Fibroblast of peridontal ligament (primary cell): Measurements from ENCODE around the gene RPL6.
"Not testable (repeated sequence)": the region's sequence is repeated elsewhere in the genome, so short reads cannot be mapped to it uniquely, and the experiment has no call there.

Source experiments
- DNase-seq: peaks from one replicate; pipeline ENCODE4 v3.0.0-alpha.2; 2010; ENCODE audit errors: extremely low read depth

RPL6 gene

DNA sequence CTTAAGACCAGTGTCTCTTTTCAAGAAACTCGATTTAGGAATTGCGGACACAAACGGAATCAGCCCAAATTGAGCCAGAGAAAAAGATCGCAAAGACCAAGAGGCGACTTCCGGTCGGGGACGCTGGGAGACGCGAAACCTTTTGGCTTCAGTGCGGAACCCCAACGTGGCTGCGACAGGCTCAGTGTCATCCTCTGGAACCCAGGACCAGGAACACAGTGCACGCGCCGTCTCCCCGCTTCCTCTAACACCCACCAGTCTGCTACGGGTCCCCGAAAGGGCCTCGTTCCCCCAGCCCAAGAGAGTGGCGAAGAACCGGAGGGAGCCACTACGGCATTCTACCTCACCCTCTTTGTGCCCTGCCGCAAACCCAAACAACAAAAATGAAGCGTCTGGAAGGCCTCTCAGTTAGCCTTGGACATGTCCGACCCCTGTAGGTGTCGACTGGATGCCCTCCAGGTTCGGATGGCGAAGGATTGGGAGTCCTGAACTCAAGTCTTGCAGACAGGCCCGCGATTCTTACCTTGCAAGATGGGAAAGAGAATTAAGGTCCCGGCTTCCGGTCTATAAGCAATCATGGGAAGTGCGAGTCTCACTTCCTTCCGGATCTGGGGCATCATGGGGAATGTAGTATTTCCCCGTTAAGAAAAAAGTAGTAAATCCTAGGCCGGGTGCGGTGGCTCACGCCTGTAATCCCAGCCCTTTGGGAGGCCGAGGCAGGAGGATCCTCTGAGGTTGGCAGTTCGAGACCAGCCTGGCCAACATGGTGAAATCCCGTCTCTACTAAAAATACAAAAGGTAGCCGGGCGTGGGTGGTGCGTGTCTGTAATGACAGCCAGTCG, at the start of gene RPL6:
TSS of gene RPL6 (minus strand) at position 542 of the 842 bp plus-strand sequence. CDS start 949 bp downstream, outside the sequence.
- DNase-seq: peak; percentile 96

DNA sequence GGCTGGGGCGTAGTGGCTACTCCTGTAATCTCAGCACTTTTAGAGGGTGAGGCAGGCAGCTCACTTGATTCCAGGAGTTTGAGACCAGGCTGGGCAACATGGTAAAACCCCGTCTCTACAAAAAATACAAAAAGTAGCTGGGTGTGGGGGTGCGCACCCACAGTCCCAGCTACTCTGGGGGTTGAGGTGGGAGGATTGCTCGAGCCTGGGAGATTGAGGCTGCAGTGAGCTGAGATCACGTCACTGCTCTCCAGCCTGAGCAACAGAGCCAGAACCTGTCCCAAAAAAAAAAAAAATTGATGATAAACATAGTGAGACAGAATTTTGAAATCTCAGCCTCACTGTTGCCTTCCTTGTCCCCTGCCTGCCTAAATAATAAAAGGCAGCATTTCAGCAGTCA, 49.3 kb upstream of the RPL6 start:
- no peak for DNase-seq

DNA sequence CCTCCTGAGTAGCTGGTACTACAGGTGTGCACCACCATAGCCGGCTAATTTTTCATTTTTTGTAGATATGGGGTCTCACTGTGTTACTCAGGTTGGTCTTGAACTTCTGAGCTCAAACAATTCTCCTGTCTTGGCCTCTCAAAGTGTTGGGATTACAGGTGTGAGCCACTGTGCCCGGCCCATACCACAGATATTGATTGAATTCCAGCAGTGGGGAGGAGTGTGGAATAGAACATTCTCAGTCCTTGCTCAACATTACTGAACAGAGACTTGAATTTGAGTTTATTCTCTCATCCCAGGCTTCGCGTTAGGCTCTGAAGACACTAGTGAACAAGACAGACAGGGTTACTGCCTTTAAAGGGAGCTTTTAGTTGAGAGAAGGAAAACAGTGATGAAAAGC, 48.9 kb upstream of the RPL6 start:
- DNase-seq: no peak

DNA sequence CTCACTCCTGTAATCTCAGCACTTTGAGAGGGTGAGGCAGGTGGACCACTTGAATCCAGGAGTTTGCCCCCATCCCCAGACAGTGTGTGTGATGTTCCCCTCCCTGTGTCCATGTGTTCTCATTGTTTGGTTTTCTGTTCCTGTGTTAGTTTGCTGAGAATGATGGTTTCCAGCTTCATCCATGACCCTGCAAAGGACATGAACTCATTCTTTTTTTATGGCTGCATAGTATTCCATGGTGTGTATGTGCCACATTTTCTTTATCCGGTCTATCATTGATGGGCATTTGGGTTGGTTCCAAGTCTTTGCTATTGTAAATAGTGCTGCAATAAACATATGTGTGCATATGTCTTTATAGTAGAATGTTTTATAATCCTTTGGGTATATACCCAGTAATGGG, 47.7 kb upstream of the RPL6 start:
- DNase-seq: not testable (repeated sequence)

DNA sequence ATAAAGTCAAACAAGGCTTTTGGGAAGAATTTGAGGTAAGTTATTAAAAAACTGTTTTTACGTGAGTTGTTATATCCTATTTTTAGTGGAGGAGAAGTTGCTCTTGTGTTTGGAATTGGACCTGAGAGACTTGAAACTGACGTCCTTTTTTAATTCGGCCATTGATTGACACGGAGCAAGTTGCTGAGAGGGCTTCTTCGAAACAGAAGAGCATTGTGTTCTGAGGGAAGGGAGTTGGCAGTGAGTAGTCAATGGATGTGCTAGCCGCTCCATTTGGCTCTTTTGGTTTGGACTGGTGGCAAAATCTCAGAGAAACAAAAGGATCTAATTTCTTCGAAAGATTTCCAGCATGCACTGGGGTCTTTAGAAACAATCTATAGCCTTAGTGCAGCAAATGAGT, 46.6 kb upstream of the RPL6 start:
- DNase-seq: no peak

DNA sequence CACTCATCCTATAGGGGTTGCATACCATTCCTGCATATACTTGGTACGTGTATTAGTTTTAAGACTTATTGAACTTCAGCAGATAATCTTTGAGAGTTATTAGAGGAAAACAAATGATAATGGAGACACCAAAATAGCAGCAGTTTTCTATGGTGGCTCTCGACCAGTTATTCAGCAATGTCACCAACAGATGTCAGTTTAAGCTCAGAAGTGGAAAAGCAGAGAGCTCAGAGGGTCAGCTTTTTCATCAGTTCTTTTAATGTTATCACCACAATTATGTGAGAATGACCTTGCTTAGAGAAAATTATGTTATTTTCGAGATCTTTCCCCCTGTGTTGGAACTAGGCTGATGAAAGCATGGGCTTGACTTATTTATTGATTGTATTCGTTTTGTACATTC, 41.3 kb upstream of the RPL6 start:
- no peak for DNase-seq

DNA sequence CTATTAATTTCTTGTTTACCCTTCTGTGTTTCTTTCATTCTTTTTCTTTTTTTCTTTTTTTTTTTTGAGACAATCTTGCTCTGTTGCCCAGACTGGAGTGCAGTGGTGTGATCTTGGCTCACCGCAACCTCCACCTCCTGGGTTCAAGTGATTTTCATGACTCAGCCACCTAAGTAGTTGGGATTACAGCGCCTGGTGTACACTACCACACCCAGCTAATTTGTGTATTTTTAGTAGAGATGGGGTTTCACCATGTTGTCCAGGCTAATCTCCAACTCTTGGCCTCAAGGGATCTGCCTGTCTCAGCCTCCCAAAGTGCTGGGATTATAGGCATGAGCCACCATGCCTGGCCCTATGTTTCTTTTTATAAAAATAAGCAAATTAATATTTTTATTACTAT, 38.8 kb upstream of the RPL6 start:
- DNase-seq: peak; percentile 72

DNA sequence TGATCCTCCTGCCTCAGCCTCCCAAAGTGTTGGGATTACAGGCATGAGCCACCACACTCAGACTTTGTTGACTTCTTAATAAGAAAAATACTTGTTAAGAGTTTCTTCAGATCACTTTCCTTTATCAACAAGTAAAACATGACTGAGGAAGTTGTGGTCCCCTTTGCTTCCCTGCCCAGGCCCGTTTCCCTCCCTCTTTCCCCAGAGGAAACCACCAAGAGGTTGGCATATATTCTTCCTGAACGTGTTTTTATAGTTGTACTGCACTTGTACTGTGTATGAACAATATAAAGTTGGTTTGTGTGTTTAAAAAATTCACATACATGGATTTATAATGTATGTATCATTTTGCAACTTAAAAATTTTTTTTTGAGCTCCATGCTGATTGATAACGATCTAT, 37.7 kb upstream of the RPL6 start:
- no peak for DNase-seq

DNA sequence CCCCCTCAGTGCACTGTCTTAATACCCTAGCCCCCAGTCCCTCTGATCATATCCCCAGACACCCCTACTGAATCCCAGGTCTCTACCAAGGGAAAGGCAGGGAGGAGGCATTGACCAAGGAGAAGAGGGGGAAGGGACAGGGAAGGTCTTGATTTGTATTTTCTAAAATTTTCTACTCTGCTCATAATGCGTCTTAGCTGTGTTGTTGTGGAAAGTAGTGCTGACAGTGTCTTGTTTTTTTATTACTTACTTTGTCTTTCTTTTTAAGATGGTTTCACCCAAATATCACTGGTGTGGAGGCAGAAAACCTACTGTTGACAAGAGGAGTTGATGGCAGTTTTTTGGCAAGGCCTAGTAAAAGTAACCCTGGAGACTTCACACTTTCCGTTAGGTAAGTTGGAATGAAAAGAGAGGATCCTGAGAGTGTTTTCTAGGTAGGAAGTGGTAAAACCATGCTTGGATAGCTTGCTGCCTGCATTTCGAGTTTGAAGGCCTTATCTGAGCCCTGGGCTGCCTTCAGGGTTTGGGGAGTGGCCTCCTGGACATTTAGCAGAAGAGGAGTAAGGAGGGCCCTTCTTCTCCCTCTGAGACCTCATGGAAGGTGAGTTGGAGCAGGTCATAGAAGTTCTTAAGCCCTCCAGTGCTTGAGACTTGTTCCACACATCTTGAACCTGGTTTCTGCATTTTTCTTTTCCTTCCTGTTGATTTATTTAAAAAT, 36.8 kb upstream of the RPL6 start:
- no peak for DNase-seq

DNA sequence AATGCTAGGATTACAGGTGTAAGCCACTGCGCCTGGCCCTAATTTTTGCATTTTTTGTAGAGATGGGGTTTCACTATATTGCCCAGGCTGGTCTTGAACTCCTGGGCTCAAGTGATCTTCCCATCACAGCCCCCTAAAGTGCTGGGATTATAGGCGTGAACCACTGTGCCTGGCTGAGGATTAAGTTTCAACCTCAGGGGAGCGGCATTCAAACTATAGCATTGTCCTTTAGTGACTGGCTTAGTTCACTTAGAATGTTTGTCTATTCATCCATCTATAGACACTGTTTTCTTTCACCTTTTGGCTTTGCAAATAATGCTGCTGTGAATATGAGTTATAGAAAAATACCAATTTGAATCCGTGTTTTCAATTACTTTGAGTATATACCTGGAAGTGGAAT, 34.5 kb upstream of the RPL6 start:
- no peak for DNase-seq

DNA sequence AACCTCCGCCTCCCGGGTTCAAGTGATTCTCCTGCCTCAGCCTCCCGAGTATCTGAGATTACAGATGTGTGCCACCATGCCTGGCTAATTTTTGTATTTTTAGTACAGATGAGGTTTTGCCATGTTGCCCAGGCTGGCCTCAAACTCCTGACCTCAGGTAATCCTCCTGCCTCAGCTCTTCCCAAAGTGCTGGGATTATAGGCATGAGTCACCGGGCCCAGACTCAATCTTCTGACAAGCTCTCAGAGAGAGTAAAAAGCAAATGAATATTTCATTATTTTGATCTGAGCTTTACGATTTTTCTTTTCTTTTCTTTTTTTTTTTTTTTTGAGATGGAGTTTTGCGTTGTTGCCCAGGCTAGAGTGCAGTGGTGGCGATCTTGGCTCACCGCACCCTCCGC, 31.2 kb upstream of the RPL6 start:
- not testable (repeated sequence) for DNase-seq

DNA sequence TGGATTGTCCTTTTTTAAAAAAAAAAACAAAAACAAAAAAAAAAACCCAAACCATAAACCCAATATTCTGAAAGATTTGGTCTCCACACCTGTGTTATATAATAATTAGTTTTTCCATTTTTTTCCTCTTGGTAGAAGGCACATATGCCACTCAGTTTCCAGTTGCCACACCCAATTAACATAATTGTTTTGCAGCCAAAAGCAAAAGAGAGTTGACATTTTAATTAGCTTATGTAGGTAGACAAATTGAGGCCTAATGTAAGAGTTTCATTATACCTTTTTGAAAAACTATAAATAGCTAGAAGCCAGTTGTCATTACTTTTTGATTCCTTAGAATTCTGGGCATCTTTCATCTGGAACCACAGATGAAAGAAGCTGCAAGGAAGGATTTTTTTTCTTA, 30.4 kb upstream of the RPL6 start:
- DNase-seq: no peak

DNA sequence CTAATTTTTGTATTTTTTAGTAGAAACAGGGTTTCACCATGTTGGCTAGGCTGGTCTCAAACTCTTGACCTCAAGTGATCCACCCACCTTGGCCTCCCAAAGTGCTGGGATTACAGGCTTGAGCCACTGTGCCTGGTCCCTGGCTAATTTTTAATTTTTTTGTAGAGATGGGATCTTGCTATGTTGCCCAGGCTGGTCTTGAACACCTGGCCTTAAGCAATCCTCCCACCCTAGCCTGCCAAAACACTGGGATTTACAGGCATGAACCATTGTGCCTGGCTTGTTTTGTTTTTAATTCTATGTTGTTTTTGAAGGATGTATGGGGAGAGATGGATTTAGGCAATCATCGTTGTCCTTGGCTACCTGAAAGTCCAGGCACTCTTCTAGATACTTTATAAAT, 29.2 kb upstream of the RPL6 start:
- not testable (repeated sequence) for DNase-seq

DNA sequence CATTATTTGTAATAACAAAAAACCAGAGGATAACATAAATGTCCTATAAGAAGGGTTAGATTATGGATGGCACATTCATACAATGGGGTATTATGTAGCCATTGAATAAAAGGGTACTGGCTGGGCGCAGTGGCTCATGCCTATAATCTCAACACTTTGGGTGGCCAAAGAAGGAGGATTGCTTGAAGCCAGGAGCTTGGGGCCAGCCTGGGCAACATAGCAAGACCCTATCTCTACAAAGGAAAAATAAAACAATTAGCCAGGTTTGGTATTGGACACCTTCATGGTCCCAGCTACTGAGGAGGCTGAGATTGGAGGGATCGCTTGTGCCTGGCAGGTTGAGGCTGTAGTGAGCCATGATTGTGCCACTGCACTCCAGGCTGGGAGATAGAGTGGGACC, 24.1 kb upstream of the RPL6 start:
- DNase-seq: no peak

DNA sequence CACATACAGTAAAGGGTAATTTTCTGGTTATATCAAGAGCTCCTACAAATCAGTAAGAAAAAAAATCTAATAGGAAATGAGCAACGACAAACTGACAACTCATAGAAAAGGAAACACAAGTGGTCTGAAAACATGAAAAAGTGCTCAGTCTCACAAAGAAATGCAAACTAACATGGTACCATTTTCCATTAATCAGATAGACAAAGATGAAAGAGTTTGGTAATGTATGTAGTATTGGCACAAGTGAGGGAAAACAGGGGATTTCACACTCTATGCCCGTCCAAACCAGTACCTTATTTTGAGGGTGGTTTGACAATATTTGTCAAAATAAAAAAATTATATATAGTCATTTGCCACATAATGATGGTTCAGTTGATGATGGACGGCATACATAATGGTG, 22.6 kb upstream of the RPL6 start:
- no peak for DNase-seq

DNA sequence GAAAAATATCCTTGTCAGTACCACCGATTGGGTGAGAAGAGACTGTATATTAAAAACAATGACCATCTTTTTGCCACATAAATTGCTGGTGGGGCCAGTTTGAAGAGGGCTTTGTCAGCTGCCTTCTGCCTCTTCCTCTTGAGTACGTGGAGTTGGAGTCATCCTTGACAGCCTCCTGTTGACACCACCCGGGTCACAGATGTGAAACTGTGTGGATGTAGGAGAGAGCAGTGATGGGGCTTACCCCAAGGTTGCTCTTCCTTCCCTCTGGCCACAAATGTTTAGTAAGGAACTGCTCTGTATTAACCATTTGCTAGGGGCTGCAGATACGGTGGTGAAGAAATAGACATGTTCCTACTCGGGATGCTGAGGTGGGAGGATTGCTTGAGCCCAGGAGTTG, 21.5 kb upstream of the RPL6 start:
- no peak for DNase-seq

DNA sequence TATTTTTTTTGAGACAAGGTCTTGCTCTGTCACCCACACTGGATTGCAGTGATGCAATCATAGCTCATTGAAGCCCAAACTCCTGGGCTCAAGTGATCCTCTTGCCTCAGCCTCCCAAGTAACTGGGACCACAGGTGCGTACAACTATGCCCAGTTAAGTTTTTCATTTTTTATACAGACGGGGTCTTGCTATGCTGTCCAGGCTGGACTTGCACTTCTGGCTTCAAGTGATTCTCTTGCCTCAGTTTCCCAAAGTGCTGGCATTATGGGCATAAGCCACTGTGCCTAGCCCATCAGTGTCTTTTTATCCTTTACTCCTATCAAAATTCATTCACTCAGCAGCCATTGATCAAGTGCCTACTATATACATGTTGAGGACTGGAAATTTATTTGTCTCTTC, 18.4 kb upstream of the RPL6 start:
- DNase-seq: no peak

DNA sequence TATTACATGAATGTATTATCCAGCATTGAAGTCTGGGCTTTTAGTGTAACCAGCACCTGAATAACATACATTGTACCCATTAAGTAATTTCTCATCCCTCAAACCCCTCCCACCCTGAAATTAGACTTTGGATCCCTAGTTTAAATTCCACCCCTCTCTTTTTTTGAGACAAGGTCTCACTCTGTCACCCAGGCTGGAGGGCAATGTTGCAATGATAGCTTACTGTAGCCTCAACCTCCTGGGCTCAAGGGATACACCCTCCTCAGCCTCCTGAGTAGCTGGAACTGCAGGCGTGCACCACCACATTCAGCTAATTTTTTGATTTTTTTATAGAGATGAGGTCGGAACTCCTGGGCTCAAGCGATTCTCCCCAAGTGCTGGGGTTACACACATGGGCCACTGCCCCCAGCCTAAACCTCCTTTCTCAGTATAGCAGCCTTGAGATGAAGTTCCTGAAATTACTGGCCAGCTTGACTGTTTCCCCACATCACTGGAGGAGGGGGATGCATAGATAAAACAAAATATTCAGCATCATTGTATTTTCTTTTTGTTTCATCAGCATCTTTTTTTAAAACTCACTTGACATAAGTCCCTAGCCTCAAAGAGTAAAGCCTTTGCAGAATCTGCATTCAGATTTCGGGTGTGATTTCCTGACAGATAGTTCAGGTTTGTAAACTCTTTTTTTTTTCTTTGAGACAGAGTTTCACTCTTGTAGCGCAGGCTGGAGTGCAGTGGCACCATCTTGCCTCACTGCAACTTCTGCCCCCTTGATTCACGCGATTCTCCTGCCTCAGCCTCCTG, 16.4 kb upstream of the RPL6 start:
- DNase-seq: no peak

DNA sequence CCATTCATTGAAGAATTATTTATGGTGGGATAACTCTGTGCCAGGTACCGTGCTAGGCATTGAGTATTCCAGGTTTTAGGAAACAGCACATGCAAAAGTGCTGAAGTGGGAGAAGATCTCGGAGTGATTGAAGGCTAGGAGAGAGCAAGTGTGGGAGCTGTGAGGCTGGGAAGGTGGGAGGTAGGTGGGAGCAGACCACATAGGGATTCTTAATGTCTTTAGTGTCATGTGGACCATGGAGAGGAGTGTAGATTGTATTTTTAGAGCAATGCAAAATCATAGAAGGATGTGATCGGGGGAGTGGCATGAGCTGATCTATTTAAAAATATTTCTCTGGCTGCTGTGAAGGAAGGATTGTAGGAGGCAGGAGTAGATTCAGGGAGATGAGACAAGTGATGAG, 14.7 kb upstream of the RPL6 start:
- no peak for DNase-seq

DNA sequence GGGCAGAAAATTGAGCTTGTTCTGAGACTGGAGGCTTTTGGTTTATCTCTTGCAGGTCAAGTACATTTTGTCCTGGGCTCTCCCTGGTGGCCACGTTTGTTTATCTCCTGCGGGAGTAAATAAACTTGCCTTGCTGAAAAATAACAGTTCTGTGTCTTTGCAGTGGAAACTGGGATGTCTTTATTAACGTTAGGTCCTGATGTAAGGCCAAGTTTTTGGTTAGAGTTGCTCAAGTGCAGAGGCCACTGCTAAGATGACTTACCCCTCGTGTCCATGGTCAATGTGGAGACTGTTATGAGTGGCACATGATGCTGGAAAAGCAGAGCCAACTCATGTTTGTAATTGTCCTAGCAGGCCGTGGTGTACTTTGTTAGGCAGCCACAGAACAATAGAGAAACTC, 13.1 kb upstream of the RPL6 start:
- DNase-seq: peak; percentile 67

DNA sequence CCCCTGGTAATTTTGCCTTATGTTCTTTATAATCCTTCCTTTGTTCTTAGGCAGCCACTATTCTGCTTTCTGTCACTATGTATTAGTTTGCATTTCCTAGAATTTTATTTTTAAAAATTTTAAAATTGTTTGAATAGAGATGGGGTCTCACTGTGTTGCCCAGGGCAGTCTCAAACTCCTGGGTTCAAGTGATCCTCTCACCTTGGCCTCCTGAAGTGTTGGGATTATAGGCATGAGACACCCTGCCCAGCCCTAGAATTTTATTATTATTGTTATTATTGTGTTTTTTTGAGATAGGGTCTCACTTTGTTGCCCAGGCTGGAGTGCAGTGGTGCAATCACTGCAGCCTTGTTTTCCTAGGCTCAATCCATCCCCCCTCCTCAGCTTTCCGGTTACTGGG, 12.0 kb upstream of the RPL6 start:
- no peak for DNase-seq

DNA sequence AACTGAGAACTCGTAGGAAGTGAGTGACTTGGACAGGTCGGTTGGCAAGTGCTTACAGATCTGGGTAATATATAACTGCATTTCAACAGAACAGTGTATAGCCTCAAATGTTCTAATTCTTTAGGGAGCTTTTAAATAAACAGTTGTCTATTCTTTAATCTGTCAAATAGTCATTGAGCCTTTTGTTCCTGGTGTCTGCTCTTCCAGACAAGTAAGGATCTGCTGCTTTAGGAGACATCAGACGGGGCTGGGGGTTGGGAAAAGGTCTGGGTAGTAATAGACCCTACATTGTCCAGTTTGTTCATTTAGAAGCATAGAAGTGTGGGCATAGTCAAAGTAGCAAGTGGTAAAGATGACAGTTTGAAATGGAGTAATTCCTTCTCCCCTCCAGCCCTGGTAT, 11.3 kb upstream of the RPL6 start:
- no peak for DNase-seq
